ENCODE measurements around the gene HES7.

HES7 gene

GRCh38 chr17:8163978-8164814 lies 40.3 kb upstream of the HES7 start:
- DNase-seq (ENCODE audit: low read depth), result peak; percentile 85
- TF ChIP-seq MYC (IDR thresholded peaks at IDR 0.05; ENCODE audit: low read depth, low read length), result no peak
- TF ChIP-seq POLR2A (IDR thresholded peaks at IDR 0.05; ENCODE audit: extremely low read depth, insufficient read length), result no peak
- no peak for TF ChIP-seq CTCF (IDR thresholded peaks at IDR 0.05; ENCODE audit: low read depth, low read length)
- TF ChIP-seq MAX (IDR thresholded peaks at IDR 0.05; ENCODE audit: low read depth, low read length), result no peak
- H3K4me3 ChIP-seq (ENCODE audit: low read depth, low read length), result no peak overlapping the region

GRCh38 chr17:8162997-8163977 lies 39.4 kb upstream of the HES7 start:
- peak overlapping the region; percentile 11 for H3K4me3 ChIP-seq (ENCODE audit: low read depth, low read length)
- no peak for DNase-seq (ENCODE audit: low read depth)
- no peak for TF ChIP-seq MAX (IDR thresholded peaks at IDR 0.05; ENCODE audit: low read depth, low read length)
- TF ChIP-seq MYC (IDR thresholded peaks at IDR 0.05; ENCODE audit: low read depth, low read length), result no peak
- TF ChIP-seq CTCF (IDR thresholded peaks at IDR 0.05; ENCODE audit: low read depth, low read length), result no peak
- TF ChIP-seq POLR2A (IDR thresholded peaks at IDR 0.05; ENCODE audit: extremely low read depth, insufficient read length), result no peak

- peak within 1 kb of the TSS; percentile 71 for H3K4me3 ChIP-seq (ENCODE audit: low read depth, low read length)
- DNase-seq (ENCODE audit: low read depth), result peak; percentile 63
- TF ChIP-seq POLR2A (IDR thresholded peaks at IDR 0.05; ENCODE audit: extremely low read depth, insufficient read length) (peak; percentile 47), MAX (IDR thresholded peaks at IDR 0.05; ENCODE audit: low read depth, low read length) (no peak)
Observed at GRCh38 chr17:8162233-8162996, 38.5 kb upstream of the HES7 start, which contains the start of gene VAMP2. Gene VAMP2, minus strand, starts transcription at chr17:8162948. Its CDS starts 69 bp downstream, at chr17:8162879.

GRCh38 chr17:8161289-8162232 lies 37.7 kb upstream of the HES7 start:
- no peak for DNase-seq (ENCODE audit: low read depth)
- no peak for TF ChIP-seq CTCF (IDR thresholded peaks at IDR 0.05; ENCODE audit: low read depth, low read length)
- TF ChIP-seq MYC (IDR thresholded peaks at IDR 0.05; ENCODE audit: low read depth, low read length), result no peak
- peak overlapping the region; percentile 71 for H3K4me3 ChIP-seq (ENCODE audit: low read depth, low read length)

GRCh38 chr17:8160741-8161221 lies 36.9 kb upstream of the HES7 start:
- H3K4me3 ChIP-seq (ENCODE audit: low read depth, low read length), result no peak overlapping the region
- DNase-seq (ENCODE audit: low read depth), result no peak
- TF ChIP-seq MAX (IDR thresholded peaks at IDR 0.05; ENCODE audit: low read depth, low read length) (no peak), CTCF (IDR thresholded peaks at IDR 0.05; ENCODE audit: low read depth, low read length) (no peak), MYC (IDR thresholded peaks at IDR 0.05; ENCODE audit: low read depth, low read length) (no peak), POLR2A (IDR thresholded peaks at IDR 0.05; ENCODE audit: extremely low read depth, insufficient read length) (no peak)
